ENCODE measurements around the gene RAMP3.

The RAMP3 gene

DNA sequence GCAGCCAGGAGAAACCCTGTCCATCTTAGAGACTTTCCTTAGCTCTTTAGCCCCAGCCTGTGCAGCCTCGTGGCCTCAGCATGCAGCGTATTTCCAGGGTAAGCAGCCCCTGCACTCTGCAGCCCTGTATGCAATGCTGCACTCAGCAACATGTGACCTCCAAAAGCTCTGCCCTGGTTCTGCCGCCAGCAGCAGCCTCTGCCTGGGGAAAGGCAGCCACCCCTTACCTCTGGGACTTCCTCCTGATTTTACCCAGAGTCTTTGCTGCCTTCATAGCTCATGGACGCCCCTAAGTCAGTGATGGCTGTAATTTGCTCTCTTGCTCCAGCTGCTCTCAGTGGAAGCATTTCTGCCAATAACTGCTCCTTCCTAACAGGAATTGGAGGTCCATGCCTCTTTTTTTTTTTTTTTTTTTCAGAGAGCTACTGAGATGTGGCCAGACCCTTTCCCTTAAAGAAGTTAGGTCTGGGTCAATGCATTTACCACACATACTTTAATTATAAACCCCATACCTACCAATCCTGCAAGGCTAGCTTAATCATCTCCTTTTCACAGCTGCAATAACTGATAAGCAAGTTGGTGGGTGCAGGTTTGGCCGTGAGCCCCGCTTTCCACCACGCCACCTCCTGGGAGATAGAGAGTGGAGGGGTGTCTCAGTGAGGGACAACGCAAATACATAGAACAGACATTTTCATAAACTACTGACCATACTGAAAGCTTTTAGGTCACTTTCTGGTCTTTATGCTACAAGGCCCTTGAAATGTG is 71.7 kb downstream of the RAMP3 start:
- Histone ChIP-seq H3K4me2 (ENCODE audit: low read length) (no peak overlapping the region), H3K9me3 (ENCODE audit: insufficient read depth, low read length) (no peaks in the 10 kb centered on the region)

GRCh38 chr7:45230083-45230482 is 72.5 kb downstream of the RAMP3 start:
- Histone ChIP-seq H3K9ac (ENCODE audit: low read length) (no peak overlapping the region), H3K9me3 (ENCODE audit: insufficient read depth, low read length) (no peaks in the 10 kb centered on the region), H3K36me3 (replicated peaks; ENCODE audit: low read depth, low read length) (no peaks in the 10 kb centered on the region), H4K20me1 (ENCODE audit: insufficient read depth, low read length) (no peaks in the 10 kb centered on the region), H3K27ac (ENCODE audit: low read length) (no peak overlapping the region), H2AFZ (ENCODE audit: low read depth, low read length) (no peak overlapping the region), H3K27me3 (ENCODE audit: low read depth, low read length) (peaks cover 20% of the 10 kb centered on the region), H3K4me2 (ENCODE audit: low read length) (no peak overlapping the region), H3K79me2 (ENCODE audit: low read length) (no peaks in the 10 kb centered on the region), H3K4me1 (ENCODE audit: low read length) (no peaks in the 10 kb centered on the region), H3K4me3 (ENCODE audit: low read length) (no peak overlapping the region)
- TF ChIP-seq EZH2phosphoT487 (IDR thresholded peaks at IDR 0.05; ENCODE audit: low read depth) = no peak
- no peak for TF ChIP-seq CTCF (IDR thresholded peaks at IDR 0.05; ENCODE audit: low read depth, low read length)

More for the DNA sequence above, 71.7 kb downstream of the RAMP3 start:
- H4K20me1 ChIP-seq (ENCODE audit: insufficient read depth, low read length) = no peaks in the 10 kb centered on the region
- H3K4me3 ChIP-seq (ENCODE audit: low read length) = no peak overlapping the region
- H3K27ac ChIP-seq (ENCODE audit: low read length) = no peak overlapping the region
- H2AFZ ChIP-seq (ENCODE audit: low read depth, low read length) = no peak overlapping the region
- no peaks in the 10 kb centered on the region for H3K4me1 ChIP-seq (ENCODE audit: low read length)
- no peak overlapping the region for H3K9ac ChIP-seq (ENCODE audit: low read length)
- no peak for TF ChIP-seq EZH2phosphoT487 (IDR thresholded peaks at IDR 0.05; ENCODE audit: low read depth)
- TF ChIP-seq CTCF (IDR thresholded peaks at IDR 0.05; ENCODE audit: low read depth, low read length) = no peak
- H3K27me3 ChIP-seq (ENCODE audit: low read depth, low read length) = peaks cover 20% of the 10 kb centered on the region
- no peaks in the 10 kb centered on the region for H3K79me2 ChIP-seq (ENCODE audit: low read length)
- H3K36me3 ChIP-seq (replicated peaks; ENCODE audit: low read depth, low read length) = no peaks in the 10 kb centered on the region

- Histone ChIP-seq H3K27me3 (ENCODE audit: low read depth, low read length) (peaks cover 20% of the 10 kb centered on the region), H2AFZ (ENCODE audit: low read depth, low read length) (no peak overlapping the region)
- TF ChIP-seq EZH2phosphoT487 (IDR thresholded peaks at IDR 0.05; ENCODE audit: low read depth) = no peak
- no peak for TF ChIP-seq CTCF (IDR thresholded peaks at IDR 0.05; ENCODE audit: low read depth, low read length)
Measured at GRCh38 chr7:45230611-45231165, 73.1 kb downstream of the RAMP3 start.

GRCh38 chr7:45233249-45233775 is 75.7 kb downstream of the RAMP3 start:
- H3K4me1 ChIP-seq (ENCODE audit: low read length) = no peaks in the 10 kb centered on the region
- H3K27me3 ChIP-seq (ENCODE audit: low read depth, low read length) = peaks cover 19% of the 10 kb centered on the region
- no peak overlapping the region for H3K9ac ChIP-seq (ENCODE audit: low read length)
- H3K36me3 ChIP-seq (replicated peaks; ENCODE audit: low read depth, low read length) = no peaks in the 10 kb centered on the region
- H3K9me3 ChIP-seq (ENCODE audit: insufficient read depth, low read length) = no peaks in the 10 kb centered on the region
- no peak overlapping the region for H3K4me2 ChIP-seq (ENCODE audit: low read length)
- H3K27ac ChIP-seq (ENCODE audit: low read length) = no peak overlapping the region
- no peak overlapping the region for H2AFZ ChIP-seq (ENCODE audit: low read depth, low read length)
- no peaks in the 10 kb centered on the region for H3K79me2 ChIP-seq (ENCODE audit: low read length)
- no peaks in the 10 kb centered on the region for H4K20me1 ChIP-seq (ENCODE audit: insufficient read depth, low read length)
- TF ChIP-seq CTCF (IDR thresholded peaks at IDR 0.05; ENCODE audit: low read depth, low read length) = no peak
- no peak for TF ChIP-seq EZH2phosphoT487 (IDR thresholded peaks at IDR 0.05; ENCODE audit: low read depth)
- H3K4me3 ChIP-seq (ENCODE audit: low read length) = no peak overlapping the region

More at GRCh38 chr7:45230611-45231165, 73.1 kb downstream of the RAMP3 start:
- no peaks in the 10 kb centered on the region for H4K20me1 ChIP-seq (ENCODE audit: insufficient read depth, low read length)
- no peaks in the 10 kb centered on the region for H3K4me1 ChIP-seq (ENCODE audit: low read length)
- H3K9me3 ChIP-seq (ENCODE audit: insufficient read depth, low read length) = no peaks in the 10 kb centered on the region
- H3K4me3 ChIP-seq (ENCODE audit: low read length) = no peak overlapping the region
- H3K79me2 ChIP-seq (ENCODE audit: low read length) = no peaks in the 10 kb centered on the region
- H3K27ac ChIP-seq (ENCODE audit: low read length) = no peak overlapping the region
- H3K9ac ChIP-seq (ENCODE audit: low read length) = no peak overlapping the region
- H3K4me2 ChIP-seq (ENCODE audit: low read length) = no peak overlapping the region
- no peaks in the 10 kb centered on the region for H3K36me3 ChIP-seq (replicated peaks; ENCODE audit: low read depth, low read length)

Data from OCI-LY3 (cell line).